Body of pancreas (tissue), 4 donors: Measurements from ENCODE around the gene TMEM134. TPM values are rescaled to one million over a fixed set of nuclear protein-coding genes. Genes with fewer than 3 reads are reported as not detected.
A peak's percentile ranks its signal among the peaks of the same experiment; 100 is the strongest.

Source experiments
- ATAC-seq: fragments of 150-250 bp; one replicate; pipeline ENCODE4 v1.9.1; 2016
- DNase-seq, 4 donors: peaks; one replicate each; pipeline ENCODE4 v3.0.0-alpha.2; 2019
- H3K27ac ChIP-seq, 4 donors: fragments of 200-600 bp; sonication (generic); 1 replicate in 3 of 4; 2 replicates in 1 of 4; pipeline versions ENCODE4 v1.5.1 to v1.6.1; 2016 to 2019; ENCODE audit warnings: mild to moderate bottlenecking in 1 of 4, mixed read lengths in 1 of 4, moderate library complexity in 1 of 4
- H3K27me3 ChIP-seq, 2 donors: fragments of 200-600 bp; sonication (generic); one replicate each; pipeline ENCODE4 v1.6.0; 2016; ENCODE audit warnings: mild to moderate bottlenecking in 1 of 2
- H3K36me3 ChIP-seq, 2 donors: fragments of 200-600 bp; sonication (generic); replicated peaks in 1 of 2; 2 replicates each; pipeline ENCODE4 v1.5.1; 2016; ENCODE audit warnings: low read depth in 2 of 2; ENCODE audit not compliant: insufficient read depth in 1 of 2
- H3K4me1 ChIP-seq: fragments of 200-600 bp; sonication (generic); one replicate; pipeline ENCODE4 v1.6.0; 2016
- H3K4me3 ChIP-seq, 2 donors: fragments of 200-600 bp; sonication (generic); 1 replicate in 1 of 2; 2 replicates in 1 of 2; pipeline ENCODE4 v1.5.1; 2016 to 2019
- H3K9me3 ChIP-seq, 3 donors: fragments of 200-600 bp; sonication (generic); 1 replicate in 2 of 3; 2 replicates in 1 of 3; pipeline ENCODE4 v1.5.1; 2016
- POLR2A ChIP-seq, 3 donors: fragments of 450-650 bp; IDR thresholded peaks; one replicate each; pipeline ENCODE4 v1.6.1; 2016; ENCODE audit warnings: antibody characterized with exemption in 3 of 3, mild to moderate bottlenecking in 2 of 3
- WGBS, 2 donors: methylation state at CpG; one replicate each; pipeline ENCODE4 v1.1.5; 2017; 5-methylcytosine and 5-hydroxymethylcytosine counted together
- intact Hi-C: fragments of 100-400 bp; cut with DNase I; formaldehyde crosslinking; loops from one replicate; pipeline ENCODE4 v1.15.1; 2023
- total RNA-seq, 2 donors: library from RNA; depleted of rRNA; stranded (reverse); fragments of >200 nt; gene quantifications; one replicate each; pipeline ENCODE4 v1.1.0, GENCODE V29; 2016
- TF ChIP-seq, protein P1 (sequence below), 7 experiments: fragments of 450-650 bp in 4 of 7; fragments of 200-600 bp in 3 of 7; sonication (generic) in 3 of 7; IDR thresholded peaks; one replicate each; pipeline ENCODE4 v1.5.1; 2016 to 2019; ENCODE audit warnings: antibody characterized with exemption in 7 of 7

TMEM134 gene
- total RNA-seq, 2 donors from 2014 or later = 69.5 to 118 TPM

DNA sequence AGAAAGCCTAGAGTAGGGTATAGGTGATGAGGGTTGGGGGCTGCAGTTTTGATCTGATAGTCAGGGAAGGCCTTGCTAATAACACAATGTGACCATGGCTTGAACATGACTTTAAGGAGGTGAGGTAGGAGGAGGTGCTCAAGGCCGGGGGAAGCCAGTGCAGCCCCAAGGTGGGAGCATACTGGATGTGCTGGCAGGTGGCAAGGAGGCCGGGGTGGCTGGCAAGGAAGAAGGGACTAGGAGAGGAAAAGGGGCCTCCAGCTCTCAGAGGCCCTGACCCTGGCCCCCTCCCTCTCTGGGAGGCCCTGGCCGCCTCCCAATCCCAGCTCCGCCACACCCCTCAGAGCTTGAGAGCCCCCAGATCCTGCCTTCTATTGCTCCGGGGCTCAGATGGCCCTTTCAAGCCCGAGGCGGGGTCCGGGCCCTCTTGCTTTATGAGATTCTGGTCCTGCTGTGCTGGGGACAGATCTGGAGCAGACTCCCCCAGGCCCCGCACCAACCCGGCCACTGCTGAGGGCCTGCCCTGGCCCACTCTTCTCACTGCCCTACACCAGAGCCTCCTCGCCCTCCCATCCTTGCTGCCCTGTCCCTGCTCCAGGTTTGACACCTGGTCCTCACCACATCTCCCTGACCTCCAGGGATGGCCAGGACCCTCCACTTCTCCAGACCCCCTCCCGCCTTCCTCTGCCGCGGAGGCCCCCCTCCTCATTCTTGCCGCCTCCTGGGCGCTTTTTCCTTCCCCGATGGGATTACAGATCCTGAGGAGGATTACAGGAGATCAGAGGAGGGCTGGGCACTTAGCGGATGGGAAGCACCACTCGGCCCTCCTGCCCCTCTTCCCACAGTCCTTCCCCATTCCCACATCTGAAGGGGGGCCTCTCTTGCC, 34.3 kb upstream of the TMEM134 start:
- intact Hi-C loops = no loop called here
- ATAC-seq = no peak
- H3K4me3 ChIP-seq = no peak overlapping the region
- no peaks in the 10 kb centered on the region for H3K27me3 ChIP-seq
- TF ChIP-seq, protein P1, sequence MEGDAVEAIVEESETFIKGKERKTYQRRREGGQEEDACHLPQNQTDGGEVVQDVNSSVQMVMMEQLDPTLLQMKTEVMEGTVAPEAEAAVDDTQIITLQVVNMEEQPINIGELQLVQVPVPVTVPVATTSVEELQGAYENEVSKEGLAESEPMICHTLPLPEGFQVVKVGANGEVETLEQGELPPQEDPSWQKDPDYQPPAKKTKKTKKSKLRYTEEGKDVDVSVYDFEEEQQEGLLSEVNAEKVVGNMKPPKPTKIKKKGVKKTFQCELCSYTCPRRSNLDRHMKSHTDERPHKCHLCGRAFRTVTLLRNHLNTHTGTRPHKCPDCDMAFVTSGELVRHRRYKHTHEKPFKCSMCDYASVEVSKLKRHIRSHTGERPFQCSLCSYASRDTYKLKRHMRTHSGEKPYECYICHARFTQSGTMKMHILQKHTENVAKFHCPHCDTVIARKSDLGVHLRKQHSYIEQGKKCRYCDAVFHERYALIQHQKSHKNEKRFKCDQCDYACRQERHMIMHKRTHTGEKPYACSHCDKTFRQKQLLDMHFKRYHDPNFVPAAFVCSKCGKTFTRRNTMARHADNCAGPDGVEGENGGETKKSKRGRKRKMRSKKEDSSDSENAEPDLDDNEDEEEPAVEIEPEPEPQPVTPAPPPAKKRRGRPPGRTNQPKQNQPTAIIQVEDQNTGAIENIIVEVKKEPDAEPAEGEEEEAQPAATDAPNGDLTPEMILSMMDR (IDR thresholded peaks at IDR 0.05) = no peak
- no peak for TF ChIP-seq POLR2A (IDR thresholded peaks at IDR 0.05)
- WGBS, 2 donors = 83 to 84% methylated on average over 19 of the region's 19 CpGs
- peak overlapping the region in 1 of 4 donors; percentile 99 for H3K27ac ChIP-seq
- H3K4me1 ChIP-seq = peaks cover 44% of the 10 kb centered on the region
- peaks cover 0 to 3% of the 10 kb centered on the region in 2 donors for H3K36me3 ChIP-seq
- no peak for DNase-seq
- H3K9me3 ChIP-seq = no peaks in the 10 kb centered on the region

DNA sequence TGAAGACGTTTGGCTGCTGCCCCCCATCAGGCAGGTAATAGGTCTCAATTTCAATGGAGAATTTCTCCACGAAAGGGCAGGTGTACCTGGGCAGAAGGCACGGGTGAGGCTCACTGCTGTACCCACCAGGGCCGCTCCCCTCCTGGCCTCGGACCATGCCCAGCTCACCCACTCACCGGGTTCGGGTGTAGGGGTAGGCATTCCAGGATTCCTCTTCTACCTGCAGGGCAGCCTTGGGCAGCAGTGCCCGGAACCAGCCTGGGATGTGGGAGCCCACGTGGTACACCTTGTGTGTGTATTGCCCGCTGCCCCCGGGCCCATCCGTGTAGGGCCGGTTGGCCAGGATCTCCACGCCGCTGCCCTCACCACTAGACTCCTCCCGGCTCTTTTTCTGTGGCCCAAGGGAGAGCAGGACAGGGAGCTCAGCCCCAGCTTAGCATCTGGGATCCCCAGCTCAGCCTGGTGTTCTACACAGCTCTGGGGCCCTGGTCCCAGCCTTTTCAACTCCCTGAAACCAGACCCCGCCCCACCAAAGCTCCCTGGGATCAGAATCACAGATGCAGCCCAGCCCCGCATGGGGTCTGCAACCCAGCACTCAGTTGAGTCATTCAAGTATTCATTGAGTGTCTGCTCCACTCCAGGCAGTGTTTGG, 33.4 kb upstream of the TMEM134 start:
- no peaks in the 10 kb centered on the region for H3K9me3 ChIP-seq
- no peaks in the 10 kb centered on the region for H3K27me3 ChIP-seq
- peaks cover 42% of the 10 kb centered on the region for H3K4me1 ChIP-seq
- no peak for ATAC-seq
- H3K4me3 ChIP-seq = no peak overlapping the region
- H3K36me3 ChIP-seq = peaks cover 0 to 7% of the 10 kb centered on the region in 2 donors
- no peak for DNase-seq
- intact Hi-C loops = no loop called here
- WGBS, 2 donors = 92 to 96% methylated on average over 7 to 18 of the region's 18 CpGs
- TF ChIP-seq POLR2A (IDR thresholded peaks at IDR 0.05) = no peak
- TF ChIP-seq, protein P1 (IDR thresholded peaks at IDR 0.05) = no peak
- no peak overlapping the region for H3K27ac ChIP-seq

DNA sequence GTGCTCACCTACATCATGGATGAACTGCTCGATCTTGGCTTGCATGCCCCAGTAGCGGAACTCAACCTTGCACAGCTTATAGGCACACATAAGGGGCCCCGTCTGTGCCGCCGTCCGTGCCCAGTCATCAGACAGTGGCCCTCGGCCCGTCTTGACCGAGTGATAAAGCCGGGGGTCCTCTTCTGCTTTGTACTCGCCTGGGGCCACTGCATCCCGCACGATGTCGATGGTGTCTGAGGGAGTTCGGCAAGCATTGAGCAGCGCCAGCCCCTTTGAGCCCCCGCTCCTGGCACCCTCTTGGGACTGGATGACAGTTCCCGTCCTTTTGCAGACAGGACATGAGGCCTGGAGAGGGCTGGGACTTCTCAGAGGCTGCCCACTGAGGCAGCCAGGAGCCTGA, 32.8 kb upstream of the TMEM134 start:
- H3K9me3 ChIP-seq = no peaks in the 10 kb centered on the region
- peaks cover 36% of the 10 kb centered on the region for H3K4me1 ChIP-seq
- intact Hi-C loops = no loop called here
- no peaks in the 10 kb centered on the region for H3K27me3 ChIP-seq
- H3K4me3 ChIP-seq = no peak overlapping the region
- TF ChIP-seq, protein P1 (IDR thresholded peaks at IDR 0.05) = no peak
- TF ChIP-seq POLR2A (IDR thresholded peaks at IDR 0.05) = no peak
- no peak for ATAC-seq
- H3K27ac ChIP-seq = no peak overlapping the region
- DNase-seq = no peak
- 87 to 92% methylated on average over 15 to 18 of the region's 18 CpGs for WGBS, 2 donors
- H3K36me3 ChIP-seq = peaks cover 0 to 7% of the 10 kb centered on the region in 2 donors

DNA sequence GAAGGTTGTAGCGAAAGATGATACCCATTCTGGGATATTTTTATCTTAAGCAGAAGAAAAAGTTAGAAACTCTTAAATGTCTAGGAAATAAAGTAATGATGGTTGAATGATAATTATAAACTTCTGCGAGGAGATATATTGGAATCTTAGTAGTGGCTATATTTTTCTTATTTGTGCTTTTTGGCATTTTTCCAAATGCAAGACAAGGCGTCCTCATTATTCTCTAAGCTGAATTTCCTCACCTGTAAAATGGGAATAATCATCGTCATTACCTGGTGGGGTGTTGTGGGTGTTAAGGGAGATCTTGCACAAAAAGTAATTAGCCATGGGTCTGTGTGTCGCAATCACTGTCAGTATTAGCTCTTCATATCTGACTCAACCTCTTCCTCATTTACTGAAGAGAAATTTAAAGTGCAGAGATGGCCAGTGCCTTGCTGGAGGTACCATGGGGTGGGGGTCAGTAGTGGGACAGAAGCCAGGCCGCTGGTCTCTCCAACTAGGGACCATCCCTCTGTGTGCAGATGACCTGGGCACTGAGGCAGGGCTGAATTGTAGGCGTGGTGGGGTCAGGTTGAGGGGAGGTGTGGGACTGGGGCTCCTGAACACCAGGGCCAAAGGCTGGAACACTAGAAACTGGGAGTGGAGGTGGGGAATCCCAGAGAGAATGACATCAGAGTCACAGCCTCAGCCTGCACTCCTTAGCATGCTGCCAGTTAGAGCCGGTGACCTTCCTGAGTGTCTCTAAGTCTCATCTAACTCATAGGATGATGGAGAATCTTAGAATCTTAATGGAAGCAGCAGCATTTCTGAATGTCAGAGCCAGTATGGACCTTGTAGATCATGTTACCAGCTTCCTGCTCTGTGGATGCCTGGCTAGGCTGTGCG, 32.0 kb upstream of the TMEM134 start:
- H3K36me3 ChIP-seq = peaks cover 0 to 7% of the 10 kb centered on the region in 2 donors
- intact Hi-C loops = no loop called here
- no peak for TF ChIP-seq POLR2A (IDR thresholded peaks at IDR 0.05)
- TF ChIP-seq, protein P1 (IDR thresholded peaks at IDR 0.05) = no peak
- no peak overlapping the region for H3K27ac ChIP-seq
- ATAC-seq = no peak
- peaks cover 28% of the 10 kb centered on the region for H3K4me1 ChIP-seq
- H3K27me3 ChIP-seq = no peaks in the 10 kb centered on the region
- 84 to 92% methylated on average over 8 to 9 of the region's 9 CpGs for WGBS, 2 donors
- no peaks in the 10 kb centered on the region for H3K9me3 ChIP-seq
- no peak for DNase-seq
- H3K4me3 ChIP-seq = no peak overlapping the region
